Lung (tissue), 12 donors: ENCODE results near the gene DYNC1LI2. TPM values are rescaled to one million over a fixed set of nuclear protein-coding genes. Genes with fewer than 3 reads are reported as not detected.

Experiments used
- ATAC-seq: fragments of 200-7000 bp; cut with Tn5 transposase; one replicate; pipeline ENCODE4 v1.9.1; 2020; ENCODE audit warnings: moderate number of reproducible peaks; ENCODE audit not compliant: insufficient read depth, low FRiP score
- DNase-seq, 3 donors: peaks; one replicate each; pipeline ENCODE4 v3.0.0-alpha.2; 2013 to 2017
- H3K27ac ChIP-seq, 2 donors: one replicate each; pipeline ENCODE4 v1.5.1; 2013; ENCODE audit warnings: mild to moderate bottlenecking in 2 of 2, moderate library complexity in 2 of 2, control low read depth in 1 of 2, inconsistent platforms in 1 of 2, low read depth in 1 of 2, low read length in 1 of 2
- H3K27me3 ChIP-seq, 3 donors: one replicate each; pipeline ENCODE4 v1.5.1; 2013; ENCODE audit warnings: low read length in 2 of 3; ENCODE audit not compliant: control insufficient read depth in 3 of 3, insufficient read depth in 3 of 3
- H3K36me3 ChIP-seq, 4 donors: one replicate each; pipeline ENCODE4 v1.5.1; 2013; ENCODE audit warnings: low read length in 4 of 4, mild to moderate bottlenecking in 1 of 4, moderate library complexity in 1 of 4; ENCODE audit not compliant: control insufficient read depth in 4 of 4, insufficient read depth in 4 of 4
- H3K4me1 ChIP-seq, 5 donors: one replicate each; pipeline ENCODE4 v1.5.1; 2013; ENCODE audit warnings: low read length in 5 of 5, mild to moderate bottlenecking in 2 of 5, moderate library complexity in 1 of 5; ENCODE audit not compliant: control insufficient read depth in 5 of 5, insufficient read depth in 5 of 5
- H3K4me3 ChIP-seq: one replicate; pipeline ENCODE4 v1.5.1; 2013; ENCODE audit warnings: mild to moderate bottlenecking, control low read depth, moderate library complexity
- H3K9ac ChIP-seq, 2 donors: one replicate each; pipeline ENCODE4 v1.5.1; 2013; ENCODE audit warnings: low read length in 2 of 2, control low read depth in 1 of 2; ENCODE audit not compliant: insufficient read depth in 1 of 2
- H3K9me3 ChIP-seq, 4 donors: one replicate each; pipeline ENCODE4 v1.5.1; 2013; ENCODE audit warnings: low read length in 3 of 4, mild to moderate bottlenecking in 1 of 4, moderate library complexity in 1 of 4; ENCODE audit not compliant: control insufficient read depth in 4 of 4, insufficient read depth in 3 of 4
- WGBS, 2 donors: extraction: QIAGEN DNeasy Blood & Tissue Kit; methylation state at CpG; one replicate each; pipeline ENCODE4 v1.1.7; 2013; 5-methylcytosine and 5-hydroxymethylcytosine counted together
- polyA plus RNA-seq, 2 donors: library from polyadenylated mRNA; stranded (reverse); fragments of 200-250 nt; gene quantifications; one replicate each; pipeline ENCODE4 v1.2.1, GENCODE V29; 2013
- total RNA-seq, 2 donors: library from RNA; depleted of rRNA in 1 of 2; stranded (reverse); fragments of >200 nt in 1 of 2; gene quantifications; one replicate each; pipeline ENCODE4 v1.2.1, GENCODE V29; 2014 to 2021
- TF ChIP-seq, protein P1 (sequence below): IDR thresholded peaks from 2 replicates; pipeline ENCODE4 v1.5.1; 2012; ENCODE audit warnings: mild to moderate bottlenecking; ENCODE audit errors: control extremely low read depth, extremely low read depth
- donor health status: control.
- donor health status: control.
- donor health status: Bipolar disorder and iron deficiency.
- donor health status: healthy.
- donor health status: DM: yes; HTN: yes; CAD: no.

Gene DYNC1LI2
- total and polyA plus RNA-seq, 4 donors, result 40.7 to 147 (median 94.6) TPM

DNA sequence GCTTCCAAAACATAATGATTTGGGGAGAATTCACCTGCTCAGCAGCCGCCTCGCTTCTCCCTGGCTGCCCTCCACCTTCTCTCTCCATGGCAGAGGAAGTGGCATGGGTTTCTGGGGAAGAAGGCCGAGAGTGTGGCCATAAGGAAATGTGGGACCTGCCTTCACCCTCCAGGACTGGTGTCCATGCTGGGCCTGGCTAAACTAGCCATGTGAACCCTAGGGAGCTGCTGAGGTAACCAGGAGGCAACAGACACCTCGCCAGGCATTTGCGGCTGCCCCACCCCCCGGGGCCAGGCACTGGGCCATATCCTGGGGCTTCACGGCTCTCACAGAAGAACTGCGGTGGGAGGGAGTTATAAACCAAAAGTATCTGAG lies 44.9 kb downstream of the DYNC1LI2 start:
- no peak overlapping the region for H3K4me3 ChIP-seq
- H3K36me3 ChIP-seq, result no peaks in the 10 kb centered on the region
- no peaks in the 10 kb centered on the region for H3K9me3 ChIP-seq
- 41 to 62% methylated on average over 8 of the region's 8 CpGs for WGBS, 2 donors
- H3K9ac ChIP-seq, result no peak overlapping the region
- no peak for DNase-seq
- no peak for ATAC-seq
- peaks cover 0 to 8% (median 0%) of the 10 kb centered on the region in 5 donors for H3K4me1 ChIP-seq
- no peaks in the 10 kb centered on the region for H3K27me3 ChIP-seq
- TF ChIP-seq, protein P1, sequence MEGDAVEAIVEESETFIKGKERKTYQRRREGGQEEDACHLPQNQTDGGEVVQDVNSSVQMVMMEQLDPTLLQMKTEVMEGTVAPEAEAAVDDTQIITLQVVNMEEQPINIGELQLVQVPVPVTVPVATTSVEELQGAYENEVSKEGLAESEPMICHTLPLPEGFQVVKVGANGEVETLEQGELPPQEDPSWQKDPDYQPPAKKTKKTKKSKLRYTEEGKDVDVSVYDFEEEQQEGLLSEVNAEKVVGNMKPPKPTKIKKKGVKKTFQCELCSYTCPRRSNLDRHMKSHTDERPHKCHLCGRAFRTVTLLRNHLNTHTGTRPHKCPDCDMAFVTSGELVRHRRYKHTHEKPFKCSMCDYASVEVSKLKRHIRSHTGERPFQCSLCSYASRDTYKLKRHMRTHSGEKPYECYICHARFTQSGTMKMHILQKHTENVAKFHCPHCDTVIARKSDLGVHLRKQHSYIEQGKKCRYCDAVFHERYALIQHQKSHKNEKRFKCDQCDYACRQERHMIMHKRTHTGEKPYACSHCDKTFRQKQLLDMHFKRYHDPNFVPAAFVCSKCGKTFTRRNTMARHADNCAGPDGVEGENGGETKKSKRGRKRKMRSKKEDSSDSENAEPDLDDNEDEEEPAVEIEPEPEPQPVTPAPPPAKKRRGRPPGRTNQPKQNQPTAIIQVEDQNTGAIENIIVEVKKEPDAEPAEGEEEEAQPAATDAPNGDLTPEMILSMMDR, result no peak
- peak overlapping the region in 1 of 2 donors; percentile 75 for H3K27ac ChIP-seq

GRCh38 chr16:66705790-66706505 lies 45.5 kb downstream of the DYNC1LI2 start:
- ATAC-seq (peak; percentile 43), DNase-seq (peak; percentile 36 to 69 (median 43))
- peak overlapping the region in 1 of 2 donors; percentile 75 for H3K27ac ChIP-seq
- H3K9me3 ChIP-seq, result no peaks in the 10 kb centered on the region
- H3K27me3 ChIP-seq, result no peaks in the 10 kb centered on the region
- TF ChIP-seq, protein P1, result no peak
- WGBS, 2 donors, result 64 to 79% methylated on average over 11 of the region's 11 CpGs
- H3K4me1 ChIP-seq, result peaks cover 0 to 8% (median 0%) of the 10 kb centered on the region in 5 donors
- H3K36me3 ChIP-seq, result no peaks in the 10 kb centered on the region
- H3K9ac ChIP-seq, result no peak overlapping the region
- no peak overlapping the region for H3K4me3 ChIP-seq

DNA sequence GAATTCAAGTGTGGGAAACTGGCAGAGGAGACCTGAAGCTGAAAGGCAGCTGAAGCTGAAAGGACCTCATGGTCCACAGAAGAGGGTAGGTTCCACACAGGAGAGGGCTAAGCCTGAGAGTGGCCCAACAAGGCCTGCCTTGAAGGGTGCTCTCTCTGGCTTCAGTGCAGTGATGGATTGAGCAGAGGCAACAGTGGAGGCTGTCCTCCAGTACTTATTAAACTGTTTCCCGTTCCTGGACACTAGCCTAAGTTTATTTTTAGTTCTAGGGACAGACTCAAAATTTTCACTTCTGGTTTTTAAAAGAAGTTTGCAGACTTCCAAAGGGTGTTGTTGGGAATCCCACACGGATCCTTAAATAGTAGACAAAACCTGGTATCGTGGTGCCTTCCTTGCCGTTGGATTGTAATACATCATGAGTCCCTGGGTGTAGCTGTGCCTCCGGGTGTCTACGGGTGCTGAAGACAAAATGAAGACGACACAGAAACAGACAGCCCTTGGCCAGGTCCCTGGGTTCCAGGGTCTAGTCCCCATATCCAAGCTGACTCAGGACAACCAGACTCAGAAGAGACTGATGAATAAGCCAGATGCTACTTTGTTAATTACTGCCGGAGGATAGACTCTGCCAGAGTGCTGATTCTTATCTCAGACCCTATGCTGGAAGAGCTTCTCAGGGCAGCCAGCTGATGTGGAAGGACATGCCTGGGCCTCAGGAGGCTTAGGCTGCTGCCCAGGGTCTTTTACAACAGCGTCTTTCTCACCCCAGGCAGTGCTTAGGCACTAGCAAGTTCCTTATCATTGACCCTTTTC lies 47.8 kb downstream of the DYNC1LI2 start:
- no peak for ATAC-seq
- TF ChIP-seq, protein P1, result no peak

More for the DNA sequence above, 47.8 kb downstream of the DYNC1LI2 start:
- peak overlapping the region in 1 of 2 donors; percentile 70 for H3K27ac ChIP-seq
- no peaks in the 10 kb centered on the region for H3K27me3 ChIP-seq
- peak in 2 of 3 donors; percentile 33 to 71 for DNase-seq
- no peaks in the 10 kb centered on the region for H3K36me3 ChIP-seq
- H3K9me3 ChIP-seq, result no peaks in the 10 kb centered on the region
- no peak overlapping the region for H3K4me3 ChIP-seq
- peaks cover 0 to 8% (median 0%) of the 10 kb centered on the region in 5 donors for H3K4me1 ChIP-seq
- H3K9ac ChIP-seq, result no peak overlapping the region
- 57 to 71% methylated on average over 9 of the region's 9 CpGs for WGBS, 2 donors
